NCI-H2029 (cell line): Measurements from ENCODE around the gene PSMD6.

Source experiments
- DNase-seq: peaks from one replicate; lab custom pipeline; 2025; lab: John Stamatoyannopoulos, UW

PSMD6 gene

GRCh38 chr3:64008487-64009351, 14.6 kb downstream of the PSMD6 start:
- DNase-seq: no peak

DNA sequence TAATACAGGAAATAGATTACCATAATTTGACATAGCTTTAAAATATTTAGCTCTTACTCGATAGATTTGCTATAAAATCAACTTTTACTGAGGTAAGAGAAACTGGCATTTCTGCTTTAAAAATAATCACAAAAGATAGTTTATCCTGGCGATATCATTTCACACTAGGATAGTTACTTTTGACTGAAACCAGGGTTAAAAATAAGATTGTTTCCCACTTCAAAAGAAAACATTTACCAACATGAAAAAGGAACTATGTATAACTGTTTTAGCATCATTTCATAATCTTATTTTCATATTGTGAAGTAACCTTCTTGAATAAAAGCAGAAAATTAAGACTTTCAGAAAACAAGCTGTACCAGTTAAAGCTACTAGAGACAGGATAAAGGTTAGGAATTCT, 15.3 kb downstream of the PSMD6 start:
- DNase-seq: no peak

GRCh38 chr3:64003589-64003988, 19.7 kb downstream of the PSMD6 start:
- no peak for DNase-seq

- no peak for DNase-seq
Observed at GRCh38 chr3:64002233-64002632, 21.1 kb downstream of the PSMD6 start.

GRCh38 chr3:64000453-64001055, 22.7 kb downstream of the PSMD6 start:
- peak; percentile 16 for DNase-seq

DNA sequence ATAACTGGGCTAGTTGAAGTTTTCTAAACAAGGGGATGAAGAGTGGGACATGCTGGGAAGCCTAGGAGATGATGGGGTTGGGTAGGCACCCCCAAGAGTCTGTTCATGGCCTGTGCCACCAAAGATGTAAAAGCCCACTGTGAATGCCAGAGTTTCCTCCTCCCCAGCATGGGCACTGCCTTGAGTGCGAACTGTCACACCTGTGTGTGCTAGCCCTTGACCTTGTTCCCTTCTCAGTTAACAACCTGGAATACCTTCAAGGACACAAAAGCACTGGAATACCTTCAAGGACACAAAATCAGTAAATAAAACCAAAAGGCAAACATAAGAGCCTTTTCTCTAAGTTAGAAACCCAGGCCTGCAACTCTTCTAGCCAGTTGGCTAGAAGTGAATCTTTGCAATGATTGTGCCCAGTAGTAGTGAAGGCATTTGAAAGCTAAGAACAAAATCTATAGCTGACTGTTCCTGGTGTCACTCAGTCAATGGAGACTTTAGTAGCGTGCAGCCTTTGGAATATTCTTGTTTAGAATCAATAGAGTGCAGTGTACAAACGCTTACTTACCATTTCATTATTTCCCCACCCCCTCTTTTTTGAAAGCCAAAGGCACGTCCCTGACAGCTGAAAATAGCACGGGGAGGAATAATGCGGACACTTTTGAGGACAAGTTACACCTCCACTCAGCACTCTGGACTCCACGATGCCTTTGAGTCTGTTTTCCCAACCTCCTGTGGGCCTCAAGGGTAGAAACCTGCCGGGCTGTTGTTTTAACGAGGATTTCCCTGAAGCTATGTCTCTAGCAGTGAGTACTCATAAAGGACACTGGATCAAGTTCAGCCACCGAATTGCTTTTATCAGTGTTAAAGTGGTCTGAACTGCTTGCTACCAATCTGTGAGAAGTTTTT, 24.2 kb downstream of the PSMD6 start:
- no peak for DNase-seq

DNA sequence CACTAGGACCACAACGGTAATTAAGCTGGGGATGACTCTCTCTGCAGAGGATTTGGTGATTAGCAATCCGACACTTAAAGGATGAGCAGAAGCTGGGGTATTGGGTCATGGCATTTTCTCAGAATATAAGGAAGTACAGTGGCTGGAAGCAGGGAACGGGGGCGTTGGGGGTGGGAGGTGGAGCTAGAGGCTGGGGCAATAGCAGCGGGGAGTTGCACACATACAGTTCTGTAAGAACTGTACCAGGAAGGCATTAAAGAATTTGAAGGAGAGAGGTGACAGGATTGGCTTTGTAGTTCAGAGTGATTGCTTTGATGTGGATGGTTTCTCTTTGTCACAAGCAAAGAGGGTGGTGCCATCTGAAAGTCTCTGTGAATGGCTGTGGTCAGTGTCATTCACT, 28.2 kb downstream of the PSMD6 start:
- DNase-seq: no peak

GRCh38 chr3:63993653-63994079, 29.6 kb downstream of the PSMD6 start:
- DNase-seq: peak; percentile 6

DNA sequence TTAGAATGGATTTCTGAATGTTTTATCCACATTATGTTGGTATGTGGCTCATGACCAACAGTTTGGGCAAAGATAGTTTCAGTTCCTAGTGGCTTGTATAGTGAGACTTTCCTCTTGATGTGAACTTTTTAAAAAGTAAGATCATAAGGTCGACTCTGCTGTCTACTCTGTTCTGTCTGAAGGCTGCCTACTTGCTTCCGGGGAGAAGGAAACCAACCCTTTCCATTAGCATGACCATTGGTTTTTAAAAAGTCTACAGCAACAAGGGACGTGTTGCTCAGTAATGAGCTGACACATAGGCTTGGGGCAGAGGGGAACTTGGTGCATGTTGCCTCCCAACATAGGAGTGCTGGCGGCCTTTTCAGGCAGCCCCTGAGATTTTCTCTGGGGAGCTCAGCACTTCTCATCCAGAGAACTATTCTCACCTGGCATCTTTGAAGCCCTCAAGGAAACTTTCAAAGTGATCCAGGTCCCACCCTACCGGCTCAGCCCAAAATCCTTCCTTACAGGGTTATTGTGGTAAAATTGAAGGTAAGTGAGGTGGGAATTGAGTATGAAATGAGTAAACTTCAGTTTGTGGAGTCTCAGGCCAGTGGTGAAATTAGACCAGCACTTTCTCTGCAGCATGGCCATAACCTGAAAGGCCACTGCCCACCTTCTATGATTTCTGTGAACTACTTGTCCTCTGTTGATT, 30.6 kb downstream of the PSMD6 start:
- DNase-seq: no peak

DNA sequence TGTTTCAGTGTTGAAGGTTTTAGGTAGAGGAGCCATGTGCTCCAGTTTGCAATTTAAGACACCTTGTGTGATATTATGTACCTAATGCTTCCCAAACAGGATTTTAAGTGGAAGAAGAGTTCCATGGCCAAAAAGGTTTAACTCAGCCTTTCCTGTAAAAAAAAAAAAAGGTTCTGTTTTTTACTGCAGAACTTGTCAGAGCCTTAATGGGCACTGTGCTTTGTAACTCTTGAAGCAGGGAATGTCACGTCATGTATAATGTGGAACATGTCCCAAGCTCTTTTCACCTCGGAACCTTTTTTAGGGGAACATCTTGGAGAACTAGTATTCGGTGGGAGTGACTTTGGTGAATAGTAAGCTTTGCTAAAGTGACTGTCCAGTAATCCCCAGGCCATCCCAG, 31.6 kb downstream of the PSMD6 start:
- DNase-seq: no peak

DNA sequence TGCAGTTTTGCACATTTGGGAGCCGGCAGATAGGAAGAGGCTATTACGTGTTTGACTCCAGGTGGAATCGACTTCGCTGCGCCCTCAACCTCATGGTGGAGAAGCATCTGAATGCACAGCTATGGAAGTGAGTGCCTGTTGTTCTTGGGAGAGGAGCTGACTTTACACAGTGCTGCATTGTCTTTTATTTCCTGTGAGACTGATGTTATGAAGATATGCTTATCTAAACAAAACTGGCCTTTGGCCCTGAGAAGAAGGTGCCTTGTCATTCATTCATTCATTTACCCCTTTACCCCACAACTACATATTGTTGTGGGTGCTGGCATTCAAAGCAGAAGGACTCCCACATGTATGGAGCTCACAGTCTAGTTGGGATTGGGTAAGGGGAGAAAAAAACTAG, 32.6 kb downstream of the PSMD6 start:
- DNase-seq: no peak

DNA sequence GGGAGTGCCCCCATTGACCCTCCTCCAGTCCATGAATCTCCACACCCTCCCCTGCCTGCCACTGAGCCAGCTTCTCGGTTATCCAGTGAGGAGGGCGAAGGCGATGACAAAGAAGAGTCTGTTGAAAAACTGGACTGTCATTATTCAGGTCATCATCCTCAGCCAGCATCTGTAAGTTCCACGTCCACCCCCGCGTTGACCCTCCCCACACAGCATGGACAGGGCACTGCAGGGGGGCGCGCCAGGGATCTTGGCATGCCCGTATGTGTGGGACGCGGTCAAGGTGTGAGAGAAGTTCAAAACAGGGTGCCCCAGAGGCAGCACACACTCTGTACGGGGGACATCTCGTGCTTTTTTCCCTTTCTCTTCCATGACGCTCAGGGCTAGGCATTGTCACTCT, 33.1 kb downstream of the PSMD6 start:
- DNase-seq: no peak

- DNase-seq: no peak
Observed at GRCh38 chr3:63988943-63989342, 34.4 kb downstream of the PSMD6 start.

DNA sequence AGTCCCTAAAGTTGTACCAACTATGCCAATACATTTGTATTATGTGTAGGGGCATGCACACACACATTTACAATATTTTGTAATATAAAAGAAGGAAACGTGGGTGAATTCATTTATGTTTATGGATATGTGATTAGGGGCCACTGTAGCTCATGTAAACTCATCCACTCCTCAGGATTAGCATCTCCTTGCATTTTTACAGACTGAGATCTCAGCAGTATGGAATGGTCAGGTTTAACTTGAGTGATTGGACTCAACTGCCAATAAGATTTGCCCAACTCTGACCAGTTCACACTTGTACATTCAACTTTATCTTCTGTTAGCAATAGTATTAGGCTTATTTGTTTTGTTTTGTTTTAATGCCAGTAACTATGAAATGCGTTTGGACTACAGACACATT, 36.5 kb downstream of the PSMD6 start:
- DNase-seq: no peak

DNA sequence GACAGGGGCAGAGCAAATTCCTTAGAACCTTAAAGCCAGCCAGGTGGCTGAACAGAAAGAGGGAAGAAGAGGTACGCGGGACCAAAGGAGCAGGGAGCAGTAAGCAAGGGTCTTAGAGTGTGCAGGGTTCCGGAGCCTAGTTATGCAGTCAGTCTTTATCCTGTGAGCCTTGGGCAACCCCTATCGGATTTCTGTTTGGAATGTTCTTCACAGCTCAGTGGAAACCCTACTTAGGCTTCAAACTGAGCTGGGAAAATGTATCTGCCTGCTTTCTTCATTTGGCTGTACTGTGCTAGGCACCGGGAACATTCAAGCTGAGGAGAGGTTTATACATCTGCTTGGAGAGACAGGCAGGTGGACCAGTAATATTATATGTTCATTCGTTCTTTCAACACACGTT, 37.1 kb downstream of the PSMD6 start:
- no peak for DNase-seq

DNA sequence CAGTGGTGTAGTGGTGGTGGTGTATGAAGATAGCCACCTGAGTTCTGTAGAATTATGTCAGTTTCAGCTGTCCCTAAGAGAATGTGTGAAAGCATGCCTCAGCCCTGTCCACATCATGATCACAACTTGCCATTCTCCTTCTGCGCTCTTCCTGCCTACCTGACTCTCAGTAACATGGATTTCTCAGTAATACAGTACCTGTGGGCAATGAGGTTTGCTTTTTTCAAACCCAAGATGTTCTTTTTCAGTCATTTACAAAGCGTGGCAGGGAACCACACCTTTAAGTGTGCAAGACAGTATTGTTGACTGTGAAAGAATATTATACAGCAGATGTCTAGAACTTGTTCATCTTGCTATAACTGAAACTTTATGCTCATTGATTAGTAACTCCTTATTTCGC, 38.9 kb downstream of the PSMD6 start:
- no peak for DNase-seq

GRCh38 chr3:63981980-63982379, 41.3 kb downstream of the PSMD6 start:
- DNase-seq: no peak

DNA sequence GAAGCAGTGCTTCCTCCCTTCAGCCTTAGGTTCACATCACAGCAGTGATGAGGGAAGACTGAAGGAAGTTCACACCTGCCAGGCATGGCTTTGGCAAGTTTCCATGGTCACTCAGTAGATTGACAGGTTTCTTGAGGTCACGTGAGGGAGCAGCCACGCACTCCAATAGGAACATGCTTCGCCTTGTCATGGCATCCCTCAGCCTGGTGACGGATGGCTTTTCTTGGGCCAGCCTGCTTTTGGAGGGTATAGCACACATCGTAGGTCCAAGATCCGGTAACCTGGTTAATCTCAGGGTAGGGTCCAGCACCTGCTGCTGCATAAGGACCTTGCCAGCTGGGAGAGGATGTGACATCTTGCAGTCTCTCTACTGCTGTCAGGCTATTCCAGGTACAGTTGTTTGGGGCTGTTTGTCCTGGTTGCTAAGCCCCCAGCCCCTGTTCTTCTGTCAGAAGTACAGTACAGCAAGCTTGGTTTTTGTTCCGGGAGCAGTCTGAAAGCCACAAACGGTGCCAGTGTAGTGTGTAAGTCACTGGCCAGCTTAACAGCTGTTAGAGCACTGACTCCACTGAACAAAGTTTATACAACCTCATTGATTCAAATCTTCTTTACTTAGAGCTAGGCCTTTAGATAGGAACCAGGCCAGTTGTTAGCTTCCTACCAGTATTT, 42.3 kb downstream of the PSMD6 start:
- DNase-seq: no peak

DNA sequence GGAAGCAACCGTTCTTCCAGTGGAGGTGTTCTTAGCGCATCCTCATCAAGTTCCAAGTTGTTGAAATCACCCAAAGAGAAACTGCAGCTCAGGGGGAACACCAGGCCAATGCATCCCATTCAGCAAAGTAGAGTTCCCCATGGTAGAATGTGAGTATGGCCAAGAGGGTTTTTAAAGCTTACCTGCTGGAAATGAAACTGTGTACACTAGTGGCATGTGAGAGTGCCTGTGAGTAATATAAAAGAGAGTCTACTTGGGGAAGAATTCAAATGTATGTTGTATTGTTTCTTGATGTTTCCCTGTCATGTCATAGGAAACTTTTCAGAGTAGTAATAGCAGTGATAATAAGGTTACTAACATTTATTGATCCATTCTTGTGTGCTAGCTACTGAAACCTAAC, 43.3 kb downstream of the PSMD6 start:
- no peak for DNase-seq

- no peak for DNase-seq
Observed at GRCh38 chr3:63979093-63979885, 44.0 kb downstream of the PSMD6 start.

DNA sequence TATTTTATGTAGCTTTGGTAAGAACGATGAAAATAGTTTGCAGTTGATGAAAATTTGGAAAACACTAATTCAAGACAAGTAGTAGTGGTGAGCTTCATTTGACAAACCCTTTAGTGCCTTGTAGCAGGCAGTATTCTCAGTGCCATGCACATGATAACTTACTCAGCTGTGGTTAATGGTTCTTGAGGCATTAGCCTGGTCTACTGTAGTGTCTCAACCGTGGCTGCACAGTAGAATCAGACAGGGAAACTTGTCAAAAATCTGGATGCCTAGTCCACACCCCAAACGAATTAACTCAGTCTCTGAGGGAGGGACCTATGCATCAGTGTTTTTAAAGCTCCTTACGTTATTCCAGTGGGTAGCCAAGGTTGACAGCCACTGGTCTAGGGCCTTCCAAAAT, 45.4 kb downstream of the PSMD6 start:
- DNase-seq: no peak
